K562 (cell line): ENCODE results near the gene NDUFB10. TPM values are rescaled to one million over a fixed set of nuclear protein-coding genes. Genes with fewer than 3 reads are reported as not detected.

Experiments used
- CREB1 ChIP-seq, 2 experiments: sonication (generic) in 1 of 2; formaldehyde crosslinking in 1 of 2; IDR thresholded peaks; 2 replicates each; pipeline versions ENCODE4 v1.6.1 to v1.8.0; 2012 to 2022; ENCODE audit warnings: inconsistent platforms in 1 of 2, mild to moderate bottlenecking in 1 of 2, missing genetic modification reagents in 1 of 2, moderate library complexity in 1 of 2
- EP300 ChIP-seq: IDR thresholded peaks from 2 replicates; pipeline ENCODE4 v1.6.1; 2012; ENCODE audit warnings: low read length, improper control_type of control experiment
- FOXP4 ChIP-seq: sonication (generic); formaldehyde crosslinking; IDR thresholded peaks from 2 replicates; pipeline ENCODE4 v1.8.0; 2022; ENCODE audit warnings: mild to moderate bottlenecking, missing genetic modification reagents, borderline replicate concordance
- HNRNPUL1 ChIP-seq: fragments of 200-400 bp; formaldehyde crosslinking; IDR thresholded peaks from 2 replicates; pipeline ENCODE4 v1.6.1; 2017; ENCODE audit warnings: low read length
- KDM5B ChIP-seq: fragments of 200-600 bp; sonication (generic); IDR thresholded peaks from 2 replicates; pipeline ENCODE4 v1.6.1; 2012; ENCODE audit warnings: low read depth, mild to moderate bottlenecking, moderate library complexity, low read length, control low read depth, inconsistent platforms; ENCODE audit not compliant: insufficient replicate concordance
- NR1H2 ChIP-seq: sonication (generic); formaldehyde crosslinking; IDR thresholded peaks from 2 replicates; pipeline ENCODE4 v1.4.0; 2020; ENCODE audit warnings: mild to moderate bottlenecking, missing genetic modification reagents
- RBM14 ChIP-seq: fragments of 200-400 bp; formaldehyde crosslinking; IDR thresholded peaks from 2 replicates; pipeline ENCODE4 v1.6.1; 2018; ENCODE audit warnings: low read depth, mild to moderate bottlenecking, low read length, moderate library complexity, borderline replicate concordance; ENCODE audit not compliant: insufficient read depth
- TFE3 ChIP-seq: fragments of 450-650 bp; formaldehyde crosslinking; IDR thresholded peaks from 2 replicates; pipeline ENCODE4 v1.4.0; 2020; ENCODE audit warnings: mild to moderate bottlenecking, mixed read lengths
- VEZF1 ChIP-seq: fragments of 200-800 bp; sonication (Bioruptor generic); IDR thresholded peaks from 2 replicates; pipeline ENCODE4 v1.6.1; 2017; ENCODE audit warnings: missing genetic modification characterization, missing compliant biosample characterization
- XRCC3 ChIP-seq: fragments of 450-650 bp; IDR thresholded peaks from 2 replicates; pipeline ENCODE4 v1.6.1; 2017; ENCODE audit warnings: mild to moderate bottlenecking, moderate library complexity
- YY1 ChIP-seq, 3 experiments: IDR thresholded peaks; 2 replicates each; pipeline ENCODE4 v1.6.1; 2011; ENCODE audit warnings: low read length in 2 of 3, mild to moderate bottlenecking in 2 of 3, moderate library complexity in 2 of 3, borderline replicate concordance in 1 of 3, control low read depth in 1 of 3, low read depth in 1 of 3; ENCODE audit not compliant: insufficient read depth in 3 of 3, insufficient replicate concordance in 2 of 3, control insufficient read depth in 1 of 3, insufficient read length in 1 of 3; ENCODE audit errors: extremely low read depth in 1 of 3
- ZBED1 ChIP-seq: IDR thresholded peaks from 2 replicates; pipeline ENCODE4 v1.6.1; 2014
- ZBTB7A ChIP-seq: IDR thresholded peaks from 2 replicates; pipeline ENCODE4 v1.6.1; 2011; ENCODE audit warnings: low read depth, mild to moderate bottlenecking, low read length, moderate library complexity, borderline replicate concordance; ENCODE audit not compliant: control insufficient read depth
- ZNF395 ChIP-seq: fragments of 200-800 bp; sonication (Bioruptor generic); IDR thresholded peaks from 2 replicates; pipeline ENCODE4 v1.6.1; 2017; ENCODE audit warnings: missing genetic modification characterization, missing compliant biosample characterization
- ZNF431 ChIP-seq: sonication (generic); formaldehyde crosslinking; IDR thresholded peaks from 2 replicates; pipeline ENCODE4 v1.8.0; 2022; ENCODE audit warnings: mild to moderate bottlenecking, missing genetic modification reagents
- ZNF449 ChIP-seq: fragments of 250-450 bp; sonication (Bioruptor Pico); IDR thresholded peaks from 2 replicates; pipeline ENCODE4 v1.8.0; 2022; ENCODE audit warnings: moderate library complexity, mild to moderate bottlenecking, inconsistent platforms
- ZNF644 ChIP-seq: fragments of 200-800 bp; sonication (Bioruptor generic); IDR thresholded peaks from 2 replicates; pipeline ENCODE4 v1.6.1; 2016; ENCODE audit warnings: low read depth, missing genetic modification characterization, missing compliant biosample characterization
- polyA plus RNA-seq, 8 experiments: library from polyadenylated mRNA; depleted of rRNA in 4 of 8; stranded (reverse) in 5 of 8; unstranded in 3 of 8; fragments of >200 nt; fragmentation: Nextera tagmentation in 2 of 8; fragmentation: Illumina TruSeq in 1 of 8; extraction: Ambion mirVana in 2 of 8; extraction: Trizol in 1 of 8; gene quantifications; 2 replicates each; pipeline versions ENCODE4 v1.2.1 to v1.2.3, GENCODE V29; 2011 to 2014; ENCODE audit warnings: inconsistent platforms in 1 of 8, missing spikeins in 1 of 8
- total RNA-seq, 7 experiments: library from RNA; depleted of rRNA in 6 of 7; stranded (reverse); fragments of >200 nt in 6 of 7; fragmentation: Illumina TruSeq in 2 of 7; extraction: Trizol in 2 of 7; gene quantifications; 2 replicates each; pipeline versions ENCODE4 v1.2.1 to v1.2.3, GENCODE V29; 2011 to 2021; ENCODE audit warnings: low replicate concordance in 1 of 7

NDUFB10 gene
- total and polyA plus RNA-seq, 9 of the 15 experiments (the other 6 are each of a cell fraction or from before 2014, with no cell fraction given): 69.3 to 527 (median 161) TPM

- TF ChIP-seq ZBED1 (no peak), FOXP4 (CRISPR knock-in tag) (no peak), XRCC3 (no peak), ZNF644 (tag) (no peak), ZNF431 (peak; percentile 47; the same call in 1 of the 2 replicates), ZBTB7A (peak; percentile 92), EP300 (no peak), YY1 (IDR thresholded peaks at IDR 0.05; ENCODE audit: borderline replicate concordance in 1 of 3, control insufficient read depth in 1 of 3, extremely low read depth in 1 of 3, insufficient read depth in 3 of 3, insufficient read length in 1 of 3, insufficient replicate concordance in 2 of 3, low read depth in 1 of 3, low read length in 2 of 3) (peak in 2 of 3 experiments; percentile 48 to 51), ZNF395 (CRISPR knock-in tag) (peak; percentile 76; the same call in 1 of the 2 replicates), CREB1 (IDR thresholded peaks at IDR 0.05) (no peak), CREB1 (CRISPR knock-in tag; IDR thresholded peaks at IDR 0.05) (peak; percentile 57; the same call in 1 of the 2 replicates), NR1H2 (CRISPR knock-in tag) (0 out of 2 replicates have a peak, but pooled peaks have one; percentile 81), HNRNPUL1 (no peak), RBM14 (0 out of 2 replicates have a peak, but pooled peaks have one; percentile 67), KDM5B (peak; percentile 71), TFE3 (CRISPR knock-in tag) (no peak), VEZF1 (peak; percentile 86), ZNF449 (no peak)
Measured at GRCh38 chr16:1929578-1930337, 29.6 kb upstream of the NDUFB10 start (continued).
